Measurements from ENCODE around the gene MAP3K6.

MAP3K6 gene

GRCh38 chr1:27357281-27358037 is 9.3 kb downstream of the MAP3K6 start:
- peak; percentile 98 for DNase-seq (ENCODE audit: insufficient read length, low spot score)
- peak; percentile 86 for FAIRE-seq

- no peak for FAIRE-seq
- no peak for DNase-seq (ENCODE audit: insufficient read length, low spot score)
These were observed 10.0 kb downstream of the MAP3K6 start for GRCh38 chr1:27356619-27357280.

- no peak for FAIRE-seq
These were observed 10.5 kb downstream of the MAP3K6 start for GRCh38 chr1:27356277-27356618.

GRCh38 chr1:27355683-27356082 is 11.1 kb downstream of the MAP3K6 start:
- FAIRE-seq: no peak
- no peak for DNase-seq (ENCODE audit: insufficient read length, low spot score)

More at GRCh38 chr1:27356277-27356618, 10.5 kb downstream of the MAP3K6 start:
- DNase-seq (ENCODE audit: insufficient read length, low spot score): no peak

GRCh38 chr1:27353629-27354028 is 13.1 kb downstream of the MAP3K6 start:
- DNase-seq (ENCODE audit: insufficient read length, low spot score): no peak
- no peak for FAIRE-seq

- FAIRE-seq: no peak
- no peak for DNase-seq (ENCODE audit: insufficient read length, low spot score)
These were observed 13.6 kb downstream of the MAP3K6 start for GRCh38 chr1:27353166-27353565.

GRCh38 chr1:27351541-27352107 is 15.1 kb downstream of the MAP3K6 start:
- no peak for DNase-seq (ENCODE audit: insufficient read length, low spot score)
- no peak for FAIRE-seq

GRCh38 chr1:27350663-27351540 is 15.9 kb downstream of the MAP3K6 start:
- FAIRE-seq (no peak), DNase-seq (ENCODE audit: insufficient read length, low spot score) (no peak)

- DNase-seq (ENCODE audit: insufficient read length, low spot score) (no peak), FAIRE-seq (no peak)
These were observed 16.7 kb downstream of the MAP3K6 start for GRCh38 chr1:27349784-27350662.

GRCh38 chr1:27348861-27349783 is 17.6 kb downstream of the MAP3K6 start:
- DNase-seq (ENCODE audit: insufficient read length, low spot score): no peak
- no peak for FAIRE-seq

- no peak for DNase-seq (ENCODE audit: insufficient read length, low spot score)
- FAIRE-seq: no peak
These were observed 19.7 kb downstream of the MAP3K6 start for GRCh38 chr1:27346991-27347624.

- DNase-seq (ENCODE audit: insufficient read length, low spot score): no peak
- FAIRE-seq: no peak
These were observed 20.4 kb downstream of the MAP3K6 start for GRCh38 chr1:27346357-27346756.

- FAIRE-seq (no peak), DNase-seq (ENCODE audit: insufficient read length, low spot score) (no peak)
These were observed 21.5 kb downstream of the MAP3K6 start for GRCh38 chr1:27345272-27345671.

GRCh38 chr1:27343639-27344025 is 23.1 kb downstream of the MAP3K6 start:
- DNase-seq (ENCODE audit: insufficient read length, low spot score) (no peak), FAIRE-seq (no peak)

GRCh38 chr1:27342778-27343638 is 23.8 kb downstream of the MAP3K6 start:
- DNase-seq (ENCODE audit: insufficient read length, low spot score): no peak

GRCh38 chr1:27342391-27342777 is 24.4 kb downstream of the MAP3K6 start:
- DNase-seq (ENCODE audit: insufficient read length, low spot score) (no peak), FAIRE-seq (peak; percentile 44)

More at GRCh38 chr1:27342778-27343638, 23.8 kb downstream of the MAP3K6 start:
- peak; percentile 37 for FAIRE-seq

- FAIRE-seq: no peak
These were observed 25.1 kb downstream of the MAP3K6 start, which contains the start of gene SYTL1 for GRCh38 chr1:27341525-27342252. Gene SYTL1 (plus strand): TSS chr1:27342022. CDS start chr1:27345335, 3,313 bp downstream.

More at GRCh38 chr1:27341525-27342252, 25.1 kb downstream of the MAP3K6 start, which contains the start of gene SYTL1:
- peak; percentile 78 for DNase-seq (ENCODE audit: insufficient read length, low spot score)
